ENCODE data around the gene CDKN2D. TPM values are rescaled to one million over a fixed set of nuclear protein-coding genes. Genes with fewer than 3 reads are reported as not detected.
"Not testable (repeated sequence)": the region's sequence is repeated elsewhere in the genome, so short reads cannot be mapped to it uniquely, and the experiment has no call there.

CDKN2D gene
- total RNA-seq, 1 donor from 2014 or later = 3.4 TPM

- Histone ChIP-seq H3K4me1 (no peaks in the 10 kb centered on the region), H3K36me3 (no peaks in the 10 kb centered on the region), H3K27me3 (no peaks in the 10 kb centered on the region), H3K4me3 (peak overlapping the region; percentile 93), H3K9ac (peak overlapping the region; percentile 92), H3F3A (ENCODE audit: low read depth) (peaks cover 9% of the 10 kb centered on the region), H3K4me2 (peak overlapping the region; percentile 86), H3K9me3 (ENCODE audit: low read depth) (no peaks in the 10 kb centered on the region), H3K27ac (no peak overlapping the region), H4K20me1 (ENCODE audit: low read depth) (peaks cover 8% of the 10 kb centered on the region), H3K79me2 (ENCODE audit: low read depth) (peaks cover 19% of the 10 kb centered on the region), H2AFZ (replicated peaks) (peak overlapping the region; percentile 93)
- Mint-ChIP-seq H3K36me3 (no peaks in the 10 kb centered on the region), H3K4me3 (peak overlapping the region; percentile 95), H3K9me3 (no peaks in the 10 kb centered on the region), H3K4me1 (peaks cover 10% of the 10 kb centered on the region), H3K27ac (peak overlapping the region; percentile 95), H3K27me3 (ENCODE audit: insufficient read depth, low read depth) (peaks cover 8% of the 10 kb centered on the region)
- no peak for TF ChIP-seq EZH2 (IDR thresholded peaks at IDR 0.05)
- no peak for TF ChIP-seq EZH2phosphoT487 (IDR thresholded peaks at IDR 0.05)
- no peak for TF ChIP-seq CTCF (IDR thresholded peaks at IDR 0.05)
- DNase-seq (ENCODE audit: low spot score) = peak; percentile 35
Observed at GRCh38 chr19:10544242-10544752, 24.5 kb downstream of the CDKN2D start.

- peaks cover 5% of the 10 kb centered on the region for H3K27me3 Mint-ChIP-seq (ENCODE audit: insufficient read depth, low read depth)
- TF ChIP-seq EZH2 (IDR thresholded peaks at IDR 0.05) = no peak
- no peak for TF ChIP-seq CTCF (IDR thresholded peaks at IDR 0.05)
- no peak for TF ChIP-seq EZH2phosphoT487 (IDR thresholded peaks at IDR 0.05)
- no peak within 1 kb of the TSS for H3K27ac ChIP-seq
- peak within 1 kb of the TSS; percentile 92 for H3K9ac ChIP-seq
- H3K4me1 ChIP-seq = no peaks in the 10 kb centered on the region
- peak within 1 kb of the TSS; percentile 93 for H3K4me3 ChIP-seq
- peak within 1 kb of the TSS; percentile 95 for H3K4me3 Mint-ChIP-seq
- DNase-seq (ENCODE audit: low spot score) = peak; percentile 93
- H3K9me3 ChIP-seq (ENCODE audit: low read depth) = no peaks in the 10 kb centered on the region
- H3K36me3 ChIP-seq = no peaks in the 10 kb centered on the region
- H4K20me1 ChIP-seq (ENCODE audit: low read depth) = peaks cover 8% of the 10 kb centered on the region
- no peaks in the 10 kb centered on the region for H3K9me3 Mint-ChIP-seq
- H3F3A ChIP-seq (ENCODE audit: low read depth) = peaks cover 9% of the 10 kb centered on the region
- H3K27me3 ChIP-seq = no peaks in the 10 kb centered on the region
- peaks cover 10% of the 10 kb centered on the region for H3K4me1 Mint-ChIP-seq
- H3K27ac Mint-ChIP-seq = peak within 1 kb of the TSS; percentile 95
- no peaks in the 10 kb centered on the region for H3K36me3 Mint-ChIP-seq
- peak within 1 kb of the TSS; percentile 93 for H2AFZ ChIP-seq (replicated peaks)
- peaks cover 19% of the 10 kb centered on the region for H3K79me2 ChIP-seq (ENCODE audit: low read depth)
- H3K4me2 ChIP-seq = peak within 1 kb of the TSS; percentile 86
Observed at GRCh38 chr19:10543420-10544241, 25.1 kb downstream of the CDKN2D start, which contains the start of gene ATG4D. Gene ATG4D (plus strand): TSS chr19:10543904. CDS start chr19:10544091, 187 bp downstream.

GRCh38 chr19:10543059-10543419, 25.7 kb downstream of the CDKN2D start:
- no peak overlapping the region for H3K9ac ChIP-seq

GRCh38 chr19:10539016-10539415, 29.8 kb downstream of the CDKN2D start:
- not testable (repeated sequence) for DNase-seq (ENCODE audit: low spot score); H3K36me3 Mint-ChIP-seq; H3K79me2 ChIP-seq (ENCODE audit: low read depth); H3K4me2 ChIP-seq; H4K20me1 ChIP-seq (ENCODE audit: low read depth); H3K9ac ChIP-seq; H3K4me3 ChIP-seq; H3K36me3 ChIP-seq; H3F3A ChIP-seq (ENCODE audit: low read depth); H3K27me3 ChIP-seq; H3K4me1 Mint-ChIP-seq; H3K4me1 ChIP-seq; H3K27ac ChIP-seq; H3K9me3 Mint-ChIP-seq; H3K4me3 Mint-ChIP-seq; H3K27ac Mint-ChIP-seq; H3K9me3 ChIP-seq (ENCODE audit: low read depth); H2AFZ ChIP-seq (replicated peaks)
- H3K27me3 Mint-ChIP-seq (ENCODE audit: insufficient read depth, low read depth) = peaks cover 13% of the 10 kb centered on the region

More at GRCh38 chr19:10543059-10543419, 25.7 kb downstream of the CDKN2D start:
- Histone ChIP-seq H2AFZ (replicated peaks) (peak overlapping the region; percentile 93), H3K4me3 (peak overlapping the region; percentile 93), H3F3A (ENCODE audit: low read depth) (peaks cover 9% of the 10 kb centered on the region), H3K79me2 (ENCODE audit: low read depth) (peaks cover 19% of the 10 kb centered on the region), H3K27ac (no peak overlapping the region), H3K27me3 (no peaks in the 10 kb centered on the region), H3K4me2 (peak overlapping the region; percentile 86), H3K9me3 (ENCODE audit: low read depth) (no peaks in the 10 kb centered on the region), H3K36me3 (no peaks in the 10 kb centered on the region), H3K4me1 (no peaks in the 10 kb centered on the region), H4K20me1 (ENCODE audit: low read depth) (peaks cover 8% of the 10 kb centered on the region)
- H3K36me3 Mint-ChIP-seq = no peaks in the 10 kb centered on the region
- peak overlapping the region; percentile 88 for H3K4me3 Mint-ChIP-seq
- H3K27me3 Mint-ChIP-seq (ENCODE audit: insufficient read depth, low read depth) = peaks cover 5% of the 10 kb centered on the region
- H3K9me3 Mint-ChIP-seq = no peaks in the 10 kb centered on the region
- DNase-seq (ENCODE audit: low spot score) = peak; percentile 12
- peak overlapping the region; percentile 47 for H3K27ac Mint-ChIP-seq
- H3K4me1 Mint-ChIP-seq = peaks cover 10% of the 10 kb centered on the region
- no peak for TF ChIP-seq EZH2phosphoT487 (IDR thresholded peaks at IDR 0.05)
